ENCODE data around the gene MKLN1.

- TF ChIP-seq POLR2A (IDR thresholded peaks at IDR 0.05), result no peak
- TF ChIP-seq, protein P1, sequence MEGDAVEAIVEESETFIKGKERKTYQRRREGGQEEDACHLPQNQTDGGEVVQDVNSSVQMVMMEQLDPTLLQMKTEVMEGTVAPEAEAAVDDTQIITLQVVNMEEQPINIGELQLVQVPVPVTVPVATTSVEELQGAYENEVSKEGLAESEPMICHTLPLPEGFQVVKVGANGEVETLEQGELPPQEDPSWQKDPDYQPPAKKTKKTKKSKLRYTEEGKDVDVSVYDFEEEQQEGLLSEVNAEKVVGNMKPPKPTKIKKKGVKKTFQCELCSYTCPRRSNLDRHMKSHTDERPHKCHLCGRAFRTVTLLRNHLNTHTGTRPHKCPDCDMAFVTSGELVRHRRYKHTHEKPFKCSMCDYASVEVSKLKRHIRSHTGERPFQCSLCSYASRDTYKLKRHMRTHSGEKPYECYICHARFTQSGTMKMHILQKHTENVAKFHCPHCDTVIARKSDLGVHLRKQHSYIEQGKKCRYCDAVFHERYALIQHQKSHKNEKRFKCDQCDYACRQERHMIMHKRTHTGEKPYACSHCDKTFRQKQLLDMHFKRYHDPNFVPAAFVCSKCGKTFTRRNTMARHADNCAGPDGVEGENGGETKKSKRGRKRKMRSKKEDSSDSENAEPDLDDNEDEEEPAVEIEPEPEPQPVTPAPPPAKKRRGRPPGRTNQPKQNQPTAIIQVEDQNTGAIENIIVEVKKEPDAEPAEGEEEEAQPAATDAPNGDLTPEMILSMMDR (IDR thresholded peaks at IDR 0.05), result no peak
Observed at GRCh38 chr7:131471250-131472004, 143.8 kb downstream of the MKLN1 start.
